Measurements from ENCODE around the gene PRPH. TPM values are rescaled to one million over a fixed set of nuclear protein-coding genes. Genes with fewer than 3 reads are reported as not detected.

PRPH gene
- total RNA-seq, 6 experiments from 2014 or later = not detected

GRCh38 chr12:49259452-49259851 lies 35.5 kb upstream of the PRPH start:
- Mint-ChIP-seq H3K27ac (peak overlapping the region; percentile 85), H3K9me3 (no peaks in the 10 kb centered on the region), H3K27me3 (ENCODE audit: insufficient read depth) (no peaks in the 10 kb centered on the region), H3K4me3 (peak overlapping the region; percentile 55), H3K36me3 (ENCODE audit: low read depth) (no peaks in the 10 kb centered on the region; the same call in 1 of the 2 replicates), H3K4me1 (ENCODE audit: low read depth) (peaks cover 42% of the 10 kb centered on the region)
- DNase-seq = no peak
- no peak for TF ChIP-seq CTCF (IDR thresholded peaks at IDR 0.05)

GRCh38 chr12:49260166-49260565 lies 34.8 kb upstream of the PRPH start:
- peaks cover 3% of the 10 kb centered on the region for H3K9me3 Mint-ChIP-seq
- H3K4me1 Mint-ChIP-seq (ENCODE audit: low read depth) = peaks cover 42% of the 10 kb centered on the region
- H3K27me3 Mint-ChIP-seq (ENCODE audit: insufficient read depth) = peaks cover 3% of the 10 kb centered on the region
- peak overlapping the region; percentile 62 for H3K4me3 Mint-ChIP-seq
- no peak for DNase-seq
- peak overlapping the region; percentile 85 for H3K27ac Mint-ChIP-seq
- peaks cover under 1% of the 10 kb centered on the region; the same call in 1 of the 2 replicates for H3K36me3 Mint-ChIP-seq (ENCODE audit: low read depth)
- no peak for TF ChIP-seq CTCF (IDR thresholded peaks at IDR 0.05)

GRCh38 chr12:49260571-49261363 lies 34.2 kb upstream of the PRPH start:
- peaks cover 9% of the 10 kb centered on the region for H3K9me3 Mint-ChIP-seq
- H3K4me3 Mint-ChIP-seq = peak overlapping the region; percentile 62; the same call in 1 of the 2 replicates
- peaks cover 42% of the 10 kb centered on the region for H3K4me1 Mint-ChIP-seq (ENCODE audit: low read depth)
- DNase-seq = no peak
- H3K36me3 Mint-ChIP-seq (ENCODE audit: low read depth) = peaks cover 6% of the 10 kb centered on the region
- peaks cover 9% of the 10 kb centered on the region for H3K27me3 Mint-ChIP-seq (ENCODE audit: insufficient read depth)
- TF ChIP-seq CTCF (IDR thresholded peaks at IDR 0.05) = no peak
- H3K27ac Mint-ChIP-seq = peak overlapping the region; percentile 85; the same call in 1 of the 2 replicates

GRCh38 chr12:49261721-49262120 lies 33.2 kb upstream of the PRPH start:
- H3K27me3 Mint-ChIP-seq (ENCODE audit: insufficient read depth) = peaks cover 17% of the 10 kb centered on the region
- no peak for TF ChIP-seq CTCF (IDR thresholded peaks at IDR 0.05)
- H3K36me3 Mint-ChIP-seq (ENCODE audit: low read depth) = peaks cover 14% of the 10 kb centered on the region
- peak overlapping the region; percentile 43 for H3K4me3 Mint-ChIP-seq
- DNase-seq = peak; percentile 87
- H3K9me3 Mint-ChIP-seq = peaks cover 18% of the 10 kb centered on the region
- H3K27ac Mint-ChIP-seq = peak overlapping the region; percentile 83
- H3K4me1 Mint-ChIP-seq (ENCODE audit: low read depth) = peaks cover 42% of the 10 kb centered on the region

DNA sequence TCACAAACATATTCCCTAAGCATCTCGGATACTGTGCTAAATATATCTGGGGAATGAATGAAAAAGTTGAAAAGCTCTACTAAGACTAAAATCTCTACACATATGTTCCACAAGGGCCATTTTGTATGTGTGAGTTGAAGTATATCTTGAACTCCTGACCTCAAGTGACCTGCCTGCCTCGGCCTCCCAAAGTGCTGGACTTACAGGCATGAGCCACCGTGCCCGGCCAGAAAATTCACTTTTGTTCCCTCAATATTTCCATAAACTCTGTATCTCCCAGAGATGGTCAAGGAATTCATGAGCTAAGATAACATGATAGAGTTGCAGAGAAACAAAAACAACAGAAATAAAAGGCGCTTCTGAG lies 31.6 kb upstream of the PRPH start:
- no peak for DNase-seq
- H3K27ac Mint-ChIP-seq = peak overlapping the region; percentile 87
- no peak for TF ChIP-seq CTCF (IDR thresholded peaks at IDR 0.05)
- peaks cover 23% of the 10 kb centered on the region for H3K27me3 Mint-ChIP-seq (ENCODE audit: insufficient read depth)
- peaks cover 30% of the 10 kb centered on the region for H3K9me3 Mint-ChIP-seq
- peak overlapping the region; percentile 90 for H3K4me3 Mint-ChIP-seq
- H3K4me1 Mint-ChIP-seq (ENCODE audit: low read depth) = peaks cover 59% of the 10 kb centered on the region
- H3K36me3 Mint-ChIP-seq (ENCODE audit: low read depth) = peaks cover 28% of the 10 kb centered on the region
